Measurements from ENCODE around the gene FXYD1.

Gene FXYD1

GRCh38 chr19:35112995-35113688 is 25.5 kb upstream of the FXYD1 start:
- POLR2A ChIA-PET: no interaction called here

GRCh38 chr19:35114353-35115176 is 24.1 kb upstream of the FXYD1 start:
- no peak for TF ChIP-seq PKNOX1 (IDR thresholded peaks at IDR 0.05)
- TF ChIP-seq L3MBTL2 (conservative IDR thresholded peaks at IDR 0.05): no peak
- TF ChIP-seq FOXA1 (IDR thresholded peaks at IDR 0.05): no peak
- no peak for TF ChIP-seq TARDBP (IDR thresholded peaks at IDR 0.05)
- TF ChIP-seq HDGF (IDR thresholded peaks at IDR 0.05; ENCODE audit: borderline replicate concordance): no peak
- TF ChIP-seq NFRKB (IDR thresholded peaks at IDR 0.05): no peak
- no peak for TF ChIP-seq BHLHE40 (IDR thresholded peaks at IDR 0.05; ENCODE audit: borderline replicate concordance)
- no peak for TF ChIP-seq ZNF384 (IDR thresholded peaks at IDR 0.05)
- no peak for TF ChIP-seq FOXM1 (IDR thresholded peaks at IDR 0.05; ENCODE audit: borderline replicate concordance)
- no peak for TF ChIP-seq LEF1 (IDR thresholded peaks at IDR 0.05; ENCODE audit: borderline replicate concordance)
- TF ChIP-seq SP1 (IDR thresholded peaks at IDR 0.05): no peak
- no peak for TF ChIP-seq SUZ12 (IDR thresholded peaks at IDR 0.05)
- TF ChIP-seq CTBP1 (IDR thresholded peaks at IDR 0.05; ENCODE audit: borderline replicate concordance): no peak
- CTCF ChIA-PET: interaction anchor here (0.7 to 1.0 kb wide), 2 partner anchors 10 to 14 kb away, joined by 3 to 5 read pairs; no protein-coding TSS in a partner anchor
- POLR2A ChIA-PET: interaction anchor here (0.6 to 1.0 kb wide), 2 partner anchors 10 to 21 kb away, joined by 3 to 5 read pairs; no protein-coding TSS in a partner anchor
- peak; percentile 85 for DNase-seq (ENCODE audit: extremely low spot score)

More at GRCh38 chr19:35112995-35113688, 25.5 kb upstream of the FXYD1 start:
- CTCF ChIA-PET: no interaction called here
- TF ChIP-seq NFRKB (IDR thresholded peaks at IDR 0.05) (no peak), ZNF384 (IDR thresholded peaks at IDR 0.05) (no peak), ELF4 (IDR thresholded peaks at IDR 0.05) (no peak), FOXM1 (IDR thresholded peaks at IDR 0.05; ENCODE audit: borderline replicate concordance) (no peak), SUZ12 (IDR thresholded peaks at IDR 0.05) (no peak), FOXA1 (IDR thresholded peaks at IDR 0.05) (no peak), SP1 (IDR thresholded peaks at IDR 0.05) (no peak), LEF1 (IDR thresholded peaks at IDR 0.05; ENCODE audit: borderline replicate concordance) (no peak), TARDBP (IDR thresholded peaks at IDR 0.05) (no peak), L3MBTL2 (conservative IDR thresholded peaks at IDR 0.05) (no peak), FOXK2 (IDR thresholded peaks at IDR 0.05) (no peak), ARNT (IDR thresholded peaks at IDR 0.05) (no peak), PKNOX1 (IDR thresholded peaks at IDR 0.05) (no peak), BHLHE40 (IDR thresholded peaks at IDR 0.05; ENCODE audit: borderline replicate concordance) (no peak), HDGF (IDR thresholded peaks at IDR 0.05; ENCODE audit: borderline replicate concordance) (no peak), CTBP1 (IDR thresholded peaks at IDR 0.05; ENCODE audit: borderline replicate concordance) (no peak)
- no peak for DNase-seq (ENCODE audit: extremely low spot score)

GRCh38 chr19:35115177-35115951 is 23.3 kb upstream of the FXYD1 start, which contains the start of gene FXYD3:
Gene FXYD3, plus strand, starts transcription at chr19:35115823. Its CDS starts 3,554 bp downstream, at chr19:35119377.
- POLR2A ChIA-PET: interaction anchor here (1.0 kb wide), 1 partner anchor 21 kb away, joined by 5 read pairs; no protein-coding TSS in a partner anchor
- no peak for TF ChIP-seq L3MBTL2 (conservative IDR thresholded peaks at IDR 0.05)
- no peak for TF ChIP-seq FOXM1 (IDR thresholded peaks at IDR 0.05; ENCODE audit: borderline replicate concordance)
- CTCF ChIA-PET: interaction anchor here (0.7 to 1.0 kb wide), 2 partner anchors 10 to 15 kb away, joined by 3 to 5 read pairs; no protein-coding TSS in a partner anchor
- no peak for DNase-seq (ENCODE audit: extremely low spot score)

- TF ChIP-seq NFRKB (IDR thresholded peaks at IDR 0.05) (no peak), ZNF384 (IDR thresholded peaks at IDR 0.05) (no peak), SUZ12 (IDR thresholded peaks at IDR 0.05) (no peak), FOXM1 (IDR thresholded peaks at IDR 0.05; ENCODE audit: borderline replicate concordance) (no peak), HDGF (IDR thresholded peaks at IDR 0.05; ENCODE audit: borderline replicate concordance) (no peak), L3MBTL2 (conservative IDR thresholded peaks at IDR 0.05) (no peak), CTBP1 (IDR thresholded peaks at IDR 0.05; ENCODE audit: borderline replicate concordance) (no peak), ELF4 (IDR thresholded peaks at IDR 0.05) (no peak), FOXA1 (IDR thresholded peaks at IDR 0.05) (no peak), FOXK2 (IDR thresholded peaks at IDR 0.05) (no peak), BHLHE40 (IDR thresholded peaks at IDR 0.05; ENCODE audit: borderline replicate concordance) (no peak), PKNOX1 (IDR thresholded peaks at IDR 0.05) (no peak), TARDBP (IDR thresholded peaks at IDR 0.05) (no peak)
- ChIA-PET CTCF (no interaction called here), POLR2A (interaction anchor here (0.9 kb wide), 1 partner anchor 8 kb away, joined by 4 read pairs; no protein-coding TSS in a partner anchor)
- DNase-seq (ENCODE audit: extremely low spot score): no peak
Measured at GRCh38 chr19:35116072-35116801, 22.4 kb upstream of the FXYD1 start.
